GM18858 (cell line): Measurements from ENCODE around the gene CCDC146.

Experiments
- ATAC-seq: cut with Tn5 transposase; IDR thresholded peaks from one replicate; pipeline ENCODE4 v1.9.1; 2021; ENCODE audit not compliant: unreplicated experiment

The CCDC146 gene

DNA sequence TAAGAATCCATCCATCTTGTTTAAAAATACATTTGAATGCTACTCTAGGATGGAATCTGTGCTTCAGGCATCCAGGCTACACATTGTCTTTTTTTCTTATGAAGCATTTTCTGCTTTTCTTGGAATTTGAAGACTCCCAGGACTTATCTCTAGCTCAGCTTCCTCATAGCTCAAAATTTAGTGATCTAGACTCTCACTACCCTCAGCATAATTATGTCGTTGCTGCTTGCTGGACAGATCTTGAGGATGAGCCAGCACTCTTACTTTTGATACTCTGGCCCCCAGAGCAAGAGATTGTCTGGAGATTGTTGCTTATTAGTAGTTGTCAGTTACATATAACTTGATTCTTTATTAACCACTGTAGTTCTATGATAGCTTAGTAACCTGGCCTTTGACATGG, 160.5 kb downstream of the CCDC146 start:
- ATAC-seq = no peak

DNA sequence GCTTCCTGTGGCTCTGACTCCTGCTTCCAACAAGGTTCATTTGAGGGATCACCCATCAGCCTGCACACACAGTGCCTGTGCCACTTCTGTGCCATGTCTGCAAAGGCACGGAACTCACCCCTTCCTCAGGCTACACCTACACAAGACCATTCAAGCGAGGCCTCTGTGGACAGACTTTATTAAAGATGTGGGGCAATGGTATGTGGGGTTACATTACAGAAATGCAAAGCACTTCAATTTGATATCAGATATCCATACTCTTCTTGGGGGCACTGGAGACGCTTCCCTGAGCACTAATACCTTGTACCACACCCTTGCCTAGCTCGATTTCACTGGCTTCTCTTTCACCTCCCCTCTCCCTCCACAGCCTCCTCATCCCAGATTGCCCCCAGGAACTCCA, 161.6 kb downstream of the CCDC146 start:
- ATAC-seq = no peak

DNA sequence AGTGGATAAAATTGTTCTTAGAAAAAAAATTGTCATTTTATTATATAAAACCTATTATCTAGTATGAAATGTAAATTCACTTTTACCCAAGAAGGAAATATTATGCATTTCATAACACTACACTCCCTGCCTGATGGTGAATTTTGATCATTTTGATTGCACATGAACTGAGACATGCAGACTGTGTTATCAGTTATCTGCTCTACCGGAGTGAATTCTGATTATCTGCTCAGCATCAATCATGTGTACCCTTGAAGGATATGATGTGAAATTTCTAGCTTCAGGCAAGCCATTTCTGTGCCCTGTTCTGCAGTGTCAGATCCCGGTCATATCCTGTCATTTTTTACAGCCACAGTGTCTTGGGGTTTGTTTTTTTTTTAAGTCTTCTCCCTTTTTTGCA, 162.2 kb downstream of the CCDC146 start:
- ATAC-seq = no peak

DNA sequence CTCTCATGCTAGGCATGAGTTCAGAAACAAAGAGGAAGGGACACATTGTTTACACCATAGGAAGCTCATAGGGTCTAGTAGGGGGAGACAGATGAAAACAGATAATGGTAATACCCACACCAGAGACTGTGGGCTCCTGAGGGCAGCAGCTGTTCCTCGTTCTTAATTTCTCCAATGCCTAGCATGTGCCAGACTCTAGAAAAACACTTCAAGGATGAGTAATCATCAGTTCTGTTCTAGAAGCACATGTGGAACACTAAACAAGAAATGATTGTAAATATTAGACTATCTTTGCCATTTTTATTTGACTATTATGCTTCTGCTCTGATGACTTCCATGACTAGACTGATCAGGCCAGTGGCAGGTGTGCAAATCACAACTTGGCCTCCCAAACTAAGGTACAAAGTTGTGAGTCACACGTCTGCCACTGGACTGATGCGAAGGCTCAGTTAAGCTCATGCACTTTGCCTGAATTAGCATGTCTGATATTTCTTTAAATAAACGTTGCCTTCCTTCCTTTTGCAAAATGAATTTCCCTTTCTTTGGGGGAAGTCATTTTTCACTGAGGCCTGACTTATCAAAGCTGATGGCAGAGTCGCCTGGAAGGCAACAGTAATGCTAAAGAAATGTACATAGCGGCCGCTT, 166.4 kb downstream of the CCDC146 start:
- ATAC-seq = no peak

DNA sequence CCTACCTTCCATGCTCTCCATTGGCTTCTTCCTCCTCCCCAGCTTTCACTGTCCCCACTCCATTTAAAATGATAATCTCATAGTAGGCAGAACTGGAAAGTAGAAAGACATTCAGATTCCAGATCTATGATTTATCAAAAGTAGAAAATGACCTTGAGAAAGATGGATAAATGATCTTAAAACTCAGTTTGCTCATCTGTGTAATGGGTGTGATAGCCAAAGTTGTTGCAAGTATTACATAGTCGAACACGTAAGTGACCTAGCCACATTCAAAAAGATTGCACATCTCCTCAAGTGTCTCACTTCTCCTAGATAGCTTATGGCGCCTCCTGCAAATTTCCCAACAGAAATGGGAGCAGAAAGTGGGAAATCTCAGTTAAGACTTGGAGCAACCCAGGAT, 167.0 kb downstream of the CCDC146 start:
- no peak for ATAC-seq

DNA sequence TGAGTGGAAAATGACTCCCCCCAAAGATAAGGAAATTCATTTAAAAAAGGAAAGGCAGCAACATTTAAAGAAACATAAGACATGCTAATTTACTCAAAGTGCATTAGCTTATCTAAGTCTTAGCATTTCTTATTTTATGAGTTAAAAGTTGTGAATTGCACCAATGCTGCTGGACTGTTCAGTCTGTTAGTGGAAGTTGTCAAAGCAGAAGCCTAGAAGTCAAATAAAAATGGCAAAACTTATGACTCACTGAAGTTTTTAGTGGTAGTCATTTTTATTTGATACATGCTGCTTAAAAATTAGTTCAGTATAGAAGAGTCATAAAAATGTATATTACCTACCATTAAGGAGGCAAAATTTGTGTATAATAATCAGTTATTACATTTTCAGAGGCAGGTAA, 168.0 kb downstream of the CCDC146 start:
- no peak for ATAC-seq

DNA sequence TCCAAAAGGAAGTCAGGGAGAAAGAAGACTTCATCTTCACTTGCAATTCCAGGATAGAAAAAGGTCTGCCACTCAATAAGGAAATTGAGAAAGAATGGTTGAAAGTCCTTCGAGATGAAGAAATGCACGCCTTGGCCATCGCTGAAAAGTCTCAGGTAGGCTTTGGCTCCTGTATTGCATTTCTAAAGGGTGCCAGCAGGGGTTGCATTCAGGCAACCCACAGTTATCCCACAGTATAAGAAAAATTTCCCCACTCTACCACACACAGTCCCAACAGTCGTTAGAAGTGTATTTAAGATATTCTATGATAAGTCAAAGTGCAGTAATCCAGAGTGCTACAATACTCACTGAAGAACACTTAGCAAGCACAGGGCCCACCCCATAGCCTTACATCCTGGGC, 170.6 kb downstream of the CCDC146 start:
- ATAC-seq = no peak

DNA sequence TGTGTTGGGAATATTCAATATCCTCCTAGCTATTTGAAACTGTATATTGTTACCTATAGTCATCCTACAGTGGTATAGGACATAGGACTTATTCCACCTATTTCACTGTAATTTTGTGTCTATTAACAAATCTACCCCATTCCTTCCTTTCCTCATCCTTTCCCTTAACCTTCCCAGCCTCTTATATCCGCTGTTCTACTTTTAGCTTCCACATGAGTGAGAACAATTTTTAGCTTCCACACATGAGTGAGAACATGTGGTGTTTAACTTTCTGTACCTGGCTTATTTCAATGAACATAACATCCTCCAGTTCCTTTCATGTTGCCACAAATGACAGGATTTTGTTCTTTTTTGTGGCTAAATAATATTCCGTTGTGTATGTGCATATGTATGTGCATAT, 173.1 kb downstream of the CCDC146 start:
- no peak for ATAC-seq

DNA sequence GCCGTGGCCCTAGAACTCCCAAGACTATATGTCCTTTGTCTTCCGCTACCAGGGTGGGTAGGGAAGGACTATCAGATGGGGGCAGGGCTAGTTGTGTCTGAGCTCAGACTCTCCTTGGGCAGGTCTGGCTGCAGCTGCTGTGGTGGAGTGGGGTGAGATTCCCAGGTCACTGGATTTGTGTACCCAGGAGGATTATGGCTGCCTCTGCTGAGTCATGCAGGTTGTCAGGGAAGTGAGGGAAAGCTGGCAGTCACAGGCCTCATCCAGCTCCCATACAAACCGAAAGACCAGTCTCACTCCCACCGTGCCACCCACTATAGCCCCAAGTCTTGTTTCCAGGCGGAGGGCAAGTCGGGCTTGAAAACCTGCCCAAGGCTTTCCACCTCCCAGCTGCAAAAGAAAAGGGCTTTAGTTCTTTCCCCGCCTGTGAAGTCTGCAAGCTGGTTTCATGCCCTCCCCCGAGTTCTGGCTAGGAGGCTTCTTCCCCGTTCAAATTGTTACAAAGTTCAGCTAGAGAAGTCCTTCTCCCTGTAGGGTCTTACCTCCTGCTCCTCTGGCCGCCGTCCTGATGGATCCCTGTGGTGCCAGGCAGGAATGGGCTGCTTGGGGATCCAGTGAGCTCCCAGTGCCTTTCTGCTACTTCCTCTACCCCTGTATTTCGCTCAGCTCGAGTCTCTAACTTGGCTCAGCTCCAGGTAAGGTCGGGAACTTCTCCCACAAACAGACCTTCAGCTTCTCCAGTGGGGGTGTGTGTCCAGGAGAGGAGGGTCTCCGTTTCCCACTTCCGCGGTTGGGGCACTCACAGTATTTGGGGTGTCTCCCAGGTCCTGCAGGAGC, 184.0 kb downstream of the CCDC146 start:
- ATAC-seq = no peak

DNA sequence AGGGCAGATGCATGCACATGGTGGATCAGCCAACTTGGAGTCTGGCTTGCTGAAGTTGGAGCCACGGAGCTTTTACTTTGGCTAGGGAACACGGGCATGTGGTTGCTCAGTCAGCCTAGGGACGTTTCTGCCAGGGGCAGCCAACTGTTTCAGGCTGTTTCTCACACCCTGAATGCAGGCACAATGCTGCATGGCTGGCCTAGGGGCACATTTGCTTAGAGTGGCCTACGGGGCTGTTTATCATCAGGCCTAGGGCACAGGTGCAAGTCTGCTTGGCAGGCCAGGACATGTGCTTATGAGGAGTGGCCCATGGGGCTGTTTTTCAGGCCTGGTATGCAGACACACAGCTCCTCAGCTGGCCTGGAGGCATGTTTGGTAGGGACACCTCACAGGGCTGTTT, 186.4 kb downstream of the CCDC146 start:
- no peak for ATAC-seq

DNA sequence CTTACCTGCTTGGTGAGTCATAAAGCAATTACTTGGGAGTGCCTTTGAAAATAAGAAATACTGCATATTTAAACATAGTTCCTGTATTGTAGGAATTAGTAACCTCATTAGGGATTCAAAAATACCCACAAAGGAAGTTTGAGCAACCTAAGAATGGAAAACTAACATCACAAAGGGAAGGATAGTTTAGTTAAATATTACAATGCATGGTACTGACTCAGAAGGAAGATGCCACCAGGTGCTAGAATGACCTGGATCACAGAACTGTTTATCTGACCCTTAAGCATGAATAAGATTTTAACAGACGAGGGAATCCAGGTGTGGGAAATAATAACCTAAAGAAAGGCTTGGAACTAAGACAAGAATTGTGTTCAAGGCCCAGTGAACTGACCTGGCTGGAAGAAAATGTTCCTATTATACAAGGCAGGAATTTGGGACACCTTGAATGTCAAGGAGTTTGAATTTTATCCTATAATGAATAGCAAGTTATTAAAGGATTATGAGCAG, 187.4 kb downstream of the CCDC146 start:
- ATAC-seq = no peak

DNA sequence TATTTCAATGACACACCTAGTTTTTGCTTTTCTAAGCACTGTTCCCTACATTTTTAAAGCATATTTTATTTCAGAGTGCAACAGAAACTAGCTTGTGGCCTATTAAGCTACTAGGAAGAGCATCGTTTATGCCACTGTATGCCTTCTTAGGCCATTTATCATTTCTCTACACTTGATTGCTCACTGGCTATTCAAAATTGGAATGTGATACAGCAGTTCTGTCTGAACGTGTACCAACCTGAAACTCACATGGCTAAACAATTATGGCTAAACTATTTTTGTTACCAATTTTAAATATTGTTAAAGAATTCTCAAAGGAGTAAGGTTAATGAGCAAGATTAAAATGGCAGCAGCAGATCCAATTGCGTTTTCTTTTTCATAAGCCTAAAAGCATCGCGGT, 188.6 kb downstream of the CCDC146 start:
- ATAC-seq = no peak

DNA sequence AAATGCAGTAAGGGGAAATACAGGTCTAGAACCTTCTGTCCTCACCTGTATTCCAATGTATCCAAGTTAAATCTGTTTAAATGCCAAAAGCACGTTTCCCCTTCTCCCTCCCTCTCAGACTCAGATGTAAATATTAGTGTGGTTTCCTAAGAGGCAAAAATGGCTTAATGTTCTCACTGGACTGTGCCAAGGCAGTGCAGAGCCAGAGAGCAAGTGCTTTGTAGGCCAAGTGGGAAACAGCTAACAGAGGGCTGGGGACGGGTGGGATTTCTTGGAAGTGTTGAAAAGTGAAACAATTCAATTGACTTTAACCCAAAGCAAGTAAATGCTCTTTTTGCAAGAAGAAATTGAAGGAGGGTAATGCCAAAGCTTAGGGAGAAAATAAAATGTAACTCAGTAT, 190.7 kb downstream of the CCDC146 start:
- ATAC-seq = no peak

DNA sequence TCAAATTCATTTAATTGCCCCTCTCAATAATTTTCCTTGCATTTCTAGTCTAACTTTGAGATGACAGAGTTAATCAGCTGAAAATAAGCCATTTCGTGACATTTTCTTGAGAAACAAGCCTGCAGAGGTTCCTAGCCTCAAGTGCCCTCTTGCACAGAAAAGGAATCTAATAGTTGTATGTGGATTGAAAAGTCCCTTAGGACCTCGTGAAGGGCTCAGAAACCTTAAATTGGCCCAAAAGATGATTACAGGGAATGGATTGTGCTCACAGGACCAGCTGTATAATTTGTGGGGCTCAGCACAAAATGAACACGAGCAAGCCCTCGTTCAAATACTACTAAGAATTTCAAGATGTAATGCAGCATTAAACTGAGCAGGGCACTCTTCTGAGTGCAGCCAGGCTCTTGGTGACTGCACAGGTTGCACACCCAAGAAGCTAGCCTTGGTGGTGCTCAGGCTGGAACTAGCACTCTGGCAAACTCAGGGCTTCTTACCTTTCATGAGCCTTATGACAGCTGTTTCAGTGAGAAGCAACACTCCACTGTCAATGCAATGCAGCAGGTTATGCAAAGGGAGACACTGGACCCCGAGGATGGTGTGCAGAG, 191.6 kb downstream of the CCDC146 start:
- no peak for ATAC-seq

DNA sequence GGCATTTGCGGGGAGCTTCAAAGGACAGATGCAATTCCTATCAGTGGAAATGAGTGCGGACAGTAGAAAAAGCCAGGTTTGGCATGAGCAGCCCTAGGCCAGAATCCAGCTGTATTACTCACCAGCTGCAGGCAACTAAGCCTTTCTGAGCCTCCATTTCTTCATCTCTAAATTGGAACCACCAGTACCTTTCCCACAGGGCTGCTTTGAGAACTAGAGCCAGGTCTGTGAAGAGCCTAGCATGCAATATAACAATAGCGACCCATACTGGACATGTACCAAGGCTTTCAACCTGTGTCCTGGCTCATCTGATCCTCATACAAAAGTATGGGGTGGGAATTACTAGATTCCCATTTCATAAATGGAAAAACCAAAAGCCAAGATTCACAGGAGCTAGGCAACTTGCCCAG, 192.8 kb downstream of the CCDC146 start:
- ATAC-seq = no peak

DNA sequence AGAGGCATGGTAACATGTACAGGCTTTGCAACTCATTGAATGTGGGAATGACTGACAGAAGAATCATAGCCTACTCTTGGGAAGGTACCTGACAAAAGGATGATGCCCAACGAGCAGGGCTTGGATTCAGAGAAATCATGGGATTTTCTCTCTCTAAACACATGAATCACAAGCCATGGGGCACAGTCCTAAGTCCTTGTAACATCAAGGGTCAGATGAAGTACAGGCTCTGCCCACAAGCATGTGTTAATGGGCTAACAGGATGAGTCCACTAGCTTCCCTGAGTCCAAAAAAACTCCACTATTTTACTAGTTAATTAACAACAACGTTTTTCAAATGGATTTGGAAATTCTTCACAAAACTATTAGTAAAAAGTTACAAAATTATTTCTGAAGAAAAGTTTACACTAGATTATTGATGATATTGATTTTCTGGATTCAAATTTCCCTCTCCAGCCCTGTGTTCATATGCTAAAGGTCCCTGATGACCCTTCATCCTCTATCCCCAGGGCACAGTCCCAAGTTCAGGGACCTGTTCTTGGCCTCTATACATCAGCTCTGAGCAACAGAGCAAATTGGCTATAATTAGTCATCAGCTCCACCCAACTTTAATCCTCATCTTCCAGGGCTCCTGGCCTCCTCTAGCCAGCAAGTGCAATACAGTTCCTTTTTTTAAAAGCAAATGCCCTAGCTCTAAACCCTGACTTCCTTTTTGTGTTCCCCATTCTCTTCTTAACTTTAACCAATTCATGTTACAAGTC, 194.0 kb downstream of the CCDC146 start:
- ATAC-seq = no peak

DNA sequence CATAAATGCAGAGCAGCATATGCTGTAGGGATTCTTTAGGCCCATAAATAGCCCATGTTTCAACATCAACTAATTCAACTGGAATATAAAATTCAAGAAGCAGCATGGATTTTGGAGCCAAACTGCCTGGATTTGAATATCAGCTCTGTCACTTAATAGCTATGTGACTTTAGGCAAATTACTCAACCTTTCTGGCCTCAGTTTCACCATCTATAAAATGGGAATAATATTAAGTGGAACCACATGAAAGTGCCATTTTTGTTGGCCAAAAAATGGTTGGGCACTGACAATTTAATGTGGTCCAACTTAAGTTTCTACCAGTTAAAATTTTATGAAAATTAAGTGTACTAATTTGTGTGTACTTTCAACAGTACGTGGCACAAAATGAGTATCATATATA, 195.6 kb downstream of the CCDC146 start:
- no peak for ATAC-seq

DNA sequence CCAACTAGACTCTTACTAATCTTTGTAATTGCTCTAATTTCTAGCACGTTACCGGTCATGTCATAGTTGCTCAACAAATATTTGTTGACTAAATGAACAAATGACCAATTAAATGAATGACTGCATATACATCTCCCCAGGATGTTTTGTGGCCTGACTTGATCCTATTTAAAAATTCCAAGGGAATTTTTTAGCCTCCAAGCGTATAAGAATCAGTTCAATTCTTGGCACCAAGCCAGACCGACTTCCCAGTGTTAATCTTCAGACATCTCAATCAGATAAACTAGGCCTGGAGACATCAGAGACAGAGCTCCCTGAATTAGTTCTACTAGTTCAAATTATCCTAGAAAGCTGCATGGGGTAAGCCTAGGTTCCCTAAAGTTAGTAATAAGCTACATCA, 197.7 kb downstream of the CCDC146 start:
- no peak for ATAC-seq

DNA sequence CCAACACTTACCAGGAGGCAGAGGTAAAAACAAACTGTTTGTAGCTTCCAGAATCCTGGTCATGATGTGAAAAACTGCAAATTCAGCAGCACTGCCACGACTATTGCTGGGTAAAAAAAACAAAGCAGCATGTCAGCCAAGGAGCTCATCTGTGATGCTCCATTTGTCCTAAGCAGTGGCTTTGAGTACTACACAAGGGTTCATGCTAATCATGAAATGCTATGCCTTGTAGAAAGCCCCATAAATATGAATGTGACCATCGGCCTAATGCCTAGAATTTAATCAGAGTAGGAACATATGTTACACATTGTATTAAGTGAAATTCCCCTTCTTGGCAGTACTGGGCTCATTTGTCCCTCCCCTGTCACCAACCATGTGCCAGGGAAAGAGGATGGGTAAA, 198.3 kb downstream of the CCDC146 start:
- no peak for ATAC-seq

DNA sequence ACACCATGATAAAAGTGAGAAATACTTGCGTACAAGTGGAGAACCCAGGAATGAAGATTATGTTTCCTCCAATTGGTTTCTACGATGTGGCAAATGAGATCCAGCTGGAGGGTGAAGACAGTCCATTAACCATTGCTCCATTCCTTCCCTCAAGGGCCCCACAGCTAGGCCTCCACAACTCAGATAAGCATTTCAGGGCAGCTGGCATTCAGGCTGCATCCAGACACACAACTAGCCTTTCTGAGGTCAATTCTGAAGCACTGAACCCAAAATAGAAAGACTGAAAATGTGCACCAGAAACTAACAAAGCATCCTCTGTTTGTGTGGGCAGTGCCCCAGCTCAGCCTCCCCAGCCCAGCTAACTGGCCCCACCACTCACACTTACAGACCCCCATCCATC, 198.9 kb downstream of the CCDC146 start:
- ATAC-seq = no peak

DNA sequence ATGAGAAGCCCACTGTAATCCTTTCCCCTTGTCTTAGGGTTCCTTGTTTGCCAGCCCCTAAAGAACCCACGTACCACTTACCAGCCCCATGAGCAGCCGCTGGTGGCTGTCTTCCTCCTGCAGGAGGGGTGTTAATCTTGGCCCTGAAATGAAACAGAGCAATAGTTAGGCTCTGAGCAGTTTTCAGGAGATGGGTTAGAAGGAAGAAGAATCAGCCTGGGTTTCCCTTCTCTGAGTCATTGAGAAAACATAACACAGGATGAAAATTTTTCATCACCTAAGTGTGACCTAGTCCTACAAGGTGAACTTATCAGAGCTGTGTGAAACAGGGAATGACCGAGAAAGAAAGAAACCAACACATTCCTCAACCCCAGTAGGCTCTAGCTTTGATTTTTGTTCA, 203.7 kb downstream of the CCDC146 start:
- ATAC-seq = no peak
